ENCODE results near the gene KSR1.

- TF ChIP-seq CTCF (IDR thresholded peaks at IDR 0.05; ENCODE audit: low read depth, low read length) (no peak), EZH2phosphoT487 (IDR thresholded peaks at IDR 0.05; ENCODE audit: low read depth) (no peak)
Measured at GRCh38 chr17:27449988-27450387, 6.3 kb upstream of the KSR1 start.

All from OCI-LY3 (cell line).